HG02970 (cell line): ENCODE results near the gene VBP1.
A peak's percentile ranks its signal among the peaks of the same experiment; 100 is the strongest.
"Not testable (repeated sequence)": the region's sequence is repeated elsewhere in the genome, so short reads cannot be mapped to it uniquely, and the experiment has no call there.

Source experiments
- ATAC-seq: cut with Tn5 transposase; IDR thresholded peaks from one replicate; pipeline ENCODE4 v1.9.1; 2021; ENCODE audit warnings: mild to moderate bottlenecking, moderate library complexity, moderate number of reproducible peaks; ENCODE audit not compliant: unreplicated experiment, low FRiP score

The VBP1 gene

GRCh38 chrX:155262970-155263754 lies 46.9 kb downstream of the VBP1 start:
- ATAC-seq, result no peak

GRCh38 chrX:155263854-155264628 lies 47.8 kb downstream of the VBP1 start, which contains the start of gene RAB39B:
TSS of gene RAB39B (minus strand) at chrX:155264491. CDS start at chrX:155264288, 203 bp downstream.
- ATAC-seq, result peak; percentile 85

GRCh38 chrX:155266439-155266838 lies 50.2 kb downstream of the VBP1 start:
- ATAC-seq, result no peak

GRCh38 chrX:155267995-155268394 lies 51.7 kb downstream of the VBP1 start:
- ATAC-seq, result not testable (repeated sequence)

GRCh38 chrX:155270969-155271368 lies 54.7 kb downstream of the VBP1 start:
- no peak for ATAC-seq

GRCh38 chrX:155279873-155280272 lies 63.6 kb downstream of the VBP1 start:
- no peak for ATAC-seq
